Endometrium (tissue), 2 donors: ENCODE data around the gene CNNM3.
"Not testable (repeated sequence)": the region's sequence is repeated elsewhere in the genome, so short reads cannot be mapped to it uniquely, and the experiment has no call there.

Source experiments
- FAIRE-seq: peaks from 2 replicates; lab custom pipeline; 2012; peaks lifted over from hg19 to GRCh38; lab: Jason Lieb, UNC
- donor health status: control.
- donor health status: control.

CNNM3 gene

GRCh38 chr2:96839875-96840850 lies 24.1 kb downstream of the CNNM3 start:
- FAIRE-seq, result no peak

- FAIRE-seq, result no peak
Observed at GRCh38 chr2:96841701-96842495, 25.8 kb downstream of the CNNM3 start.

GRCh38 chr2:96842600-96842999 lies 26.5 kb downstream of the CNNM3 start:
- no peak for FAIRE-seq

- no peak for FAIRE-seq
Observed at GRCh38 chr2:96843538-96844268, 27.6 kb downstream of the CNNM3 start, which contains the start of gene ANKRD23. TSS of gene ANKRD23 (minus strand) at chr2:96844021. CDS start at chr2:96843992, 29 bp downstream.

- FAIRE-seq, result no peak
Observed at GRCh38 chr2:96844405-96844808, 28.3 kb downstream of the CNNM3 start.

GRCh38 chr2:96846825-96847224 lies 30.8 kb downstream of the CNNM3 start:
- no peak for FAIRE-seq

- no peak for FAIRE-seq
Observed at GRCh38 chr2:96847586-96847985, 31.5 kb downstream of the CNNM3 start.

GRCh38 chr2:96848264-96848663 lies 32.2 kb downstream of the CNNM3 start:
- FAIRE-seq, result no peak

- no peak for FAIRE-seq
Observed at GRCh38 chr2:96852667-96853066, 36.6 kb downstream of the CNNM3 start.

- FAIRE-seq, result no peak
Observed at GRCh38 chr2:96853321-96853720, 37.3 kb downstream of the CNNM3 start.

GRCh38 chr2:96856776-96857666 lies 41.0 kb downstream of the CNNM3 start:
- FAIRE-seq, result no peak

- no peak for FAIRE-seq
Observed at GRCh38 chr2:96857667-96858372, 41.8 kb downstream of the CNNM3 start, which contains the start of gene ANKRD39. TSS of gene ANKRD39 (minus strand) at chr2:96858016. CDS start at chr2:96857987, 29 bp downstream.

GRCh38 chr2:96859099-96859649 lies 43.1 kb downstream of the CNNM3 start:
- no peak for FAIRE-seq

GRCh38 chr2:96859681-96860064 lies 43.6 kb downstream of the CNNM3 start:
- no peak for FAIRE-seq

GRCh38 chr2:96860065-96861029 lies 44.3 kb downstream of the CNNM3 start:
- no peak for FAIRE-seq

GRCh38 chr2:96861074-96861473 lies 45.0 kb downstream of the CNNM3 start:
- FAIRE-seq, result no peak

- FAIRE-seq, result not testable (repeated sequence)
Observed at GRCh38 chr2:96863056-96863455, 47.0 kb downstream of the CNNM3 start.

- FAIRE-seq, result no peak
Observed at GRCh38 chr2:96863575-96864342, 47.7 kb downstream of the CNNM3 start.
